C4-2B (cell line): Measurements from ENCODE around the gene ADISSP.

ENCODE experiments used
- ZFX ChIP-seq: fragments of 450-650 bp; IDR thresholded peaks from 2 replicates; pipeline ENCODE4 v1.6.1; 2017
- TF ChIP-seq, protein P1 (sequence below): fragments of 450-650 bp; conservative IDR thresholded peaks from 2 replicates; pipeline ENCODE4 v1.5.1; 2017; ENCODE audit warnings: mild to moderate bottlenecking

DNA sequence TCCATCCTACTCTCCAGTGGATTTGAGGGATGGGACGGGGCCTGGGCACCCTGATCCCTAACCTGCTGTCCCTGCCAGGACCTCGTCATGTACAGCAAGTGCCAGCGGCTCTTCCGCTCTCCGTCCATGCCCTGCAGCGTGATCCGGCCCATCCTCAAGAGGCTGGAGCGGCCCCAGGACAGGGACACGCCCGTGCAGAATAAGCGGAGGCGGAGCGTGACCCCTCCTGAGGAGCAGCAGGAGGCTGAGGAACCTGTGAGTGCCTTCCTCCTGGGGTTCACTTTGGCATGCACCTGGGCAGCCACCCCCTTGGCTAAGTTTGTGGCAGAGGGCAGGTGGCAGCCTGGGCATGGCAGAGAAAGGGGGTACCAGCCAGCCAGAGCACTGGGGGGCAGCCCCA lies 34.3 kb upstream of the ADISSP start:
- TF ChIP-seq, protein P1, sequence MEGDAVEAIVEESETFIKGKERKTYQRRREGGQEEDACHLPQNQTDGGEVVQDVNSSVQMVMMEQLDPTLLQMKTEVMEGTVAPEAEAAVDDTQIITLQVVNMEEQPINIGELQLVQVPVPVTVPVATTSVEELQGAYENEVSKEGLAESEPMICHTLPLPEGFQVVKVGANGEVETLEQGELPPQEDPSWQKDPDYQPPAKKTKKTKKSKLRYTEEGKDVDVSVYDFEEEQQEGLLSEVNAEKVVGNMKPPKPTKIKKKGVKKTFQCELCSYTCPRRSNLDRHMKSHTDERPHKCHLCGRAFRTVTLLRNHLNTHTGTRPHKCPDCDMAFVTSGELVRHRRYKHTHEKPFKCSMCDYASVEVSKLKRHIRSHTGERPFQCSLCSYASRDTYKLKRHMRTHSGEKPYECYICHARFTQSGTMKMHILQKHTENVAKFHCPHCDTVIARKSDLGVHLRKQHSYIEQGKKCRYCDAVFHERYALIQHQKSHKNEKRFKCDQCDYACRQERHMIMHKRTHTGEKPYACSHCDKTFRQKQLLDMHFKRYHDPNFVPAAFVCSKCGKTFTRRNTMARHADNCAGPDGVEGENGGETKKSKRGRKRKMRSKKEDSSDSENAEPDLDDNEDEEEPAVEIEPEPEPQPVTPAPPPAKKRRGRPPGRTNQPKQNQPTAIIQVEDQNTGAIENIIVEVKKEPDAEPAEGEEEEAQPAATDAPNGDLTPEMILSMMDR: no peak
- TF ChIP-seq ZFX: no peak
